Bronchial epithelial cell (primary cell): Measurements from ENCODE around the gene HES4. TPM values are rescaled to one million over a fixed set of nuclear protein-coding genes. Genes with fewer than 3 reads are reported as not detected.

ENCODE experiments used
- DNase-seq: peaks from one replicate; pipeline ENCODE4 v3.0.0-alpha.2; 2010; ENCODE audit warnings: low read depth
- FAIRE-seq: peaks from 2 replicates; lab custom pipeline; 2011; peaks lifted over from hg19 to GRCh38; lab: Jason Lieb, UNC
- H3K27me3 ChIP-seq: 2 replicates; pipeline ENCODE4 v1.5.1; 2011; ENCODE audit warnings: low read length; ENCODE audit not compliant: control insufficient read depth, insufficient read depth
- H3K36me3 ChIP-seq: 2 replicates; pipeline ENCODE4 v1.5.1; 2011; ENCODE audit warnings: low read length; ENCODE audit not compliant: control insufficient read depth, insufficient read depth
- H3K4me3 ChIP-seq: 2 replicates; pipeline ENCODE4 v1.5.1; 2011; ENCODE audit warnings: mild to moderate bottlenecking, low read depth, low read length, control low read depth
- CTCF ChIP-seq: IDR thresholded peaks from 2 replicates; pipeline ENCODE4 v1.5.1; 2011; ENCODE audit warnings: mild to moderate bottlenecking, moderate library complexity, low read length, control low read depth, inconsistent platforms; ENCODE audit not compliant: insufficient read depth, severe bottlenecking
- total RNA-seq: library from RNA; depleted of rRNA; stranded (reverse); fragments of >200 nt; gene quantifications from 2 replicates; pipeline ENCODE4 v1.2.1, GENCODE V29; 2014

Gene HES4
- total RNA-seq, 1 donor from 2014 or later, result 42.6 TPM

- FAIRE-seq (no peak), DNase-seq (no peak)
- H3K4me3 ChIP-seq, result no peak overlapping the region
- H3K36me3 ChIP-seq, result peaks cover 37% of the 10 kb centered on the region
- H3K27me3 ChIP-seq, result no peaks in the 10 kb centered on the region
- no peak for TF ChIP-seq CTCF
Measured at GRCh38 chr1:956636-957035, 43.3 kb downstream of the HES4 start.

- peaks cover 47% of the 10 kb centered on the region for H3K36me3 ChIP-seq
Measured at GRCh38 chr1:955474-955873, 44.4 kb downstream of the HES4 start.

GRCh38 chr1:954927-955326, 45.0 kb downstream of the HES4 start:
- H3K4me3 ChIP-seq, result no peak overlapping the region
- no peak for TF ChIP-seq CTCF
- peaks cover 52% of the 10 kb centered on the region for H3K36me3 ChIP-seq
- H3K27me3 ChIP-seq, result no peaks in the 10 kb centered on the region
- DNase-seq, result no peak
- FAIRE-seq, result no peak

More at GRCh38 chr1:955474-955873, 44.4 kb downstream of the HES4 start:
- no peak for TF ChIP-seq CTCF
- Histone ChIP-seq H3K27me3 (no peaks in the 10 kb centered on the region), H3K4me3 (no peak overlapping the region)
- FAIRE-seq, result no peak
- DNase-seq, result no peak

- Histone ChIP-seq H3K27me3 (no peaks in the 10 kb centered on the region), H3K36me3 (peaks cover 62% of the 10 kb centered on the region), H3K4me3 (no peak overlapping the region)
- FAIRE-seq (no peak), DNase-seq (no peak)
- TF ChIP-seq CTCF, result no peak
Measured at GRCh38 chr1:953524-954320, 46.2 kb downstream of the HES4 start.

GRCh38 chr1:952603-953002, 47.3 kb downstream of the HES4 start:
- no peak overlapping the region for H3K4me3 ChIP-seq
- no peak for DNase-seq
- no peak for FAIRE-seq
- H3K27me3 ChIP-seq, result no peaks in the 10 kb centered on the region
- peaks cover 70% of the 10 kb centered on the region for H3K36me3 ChIP-seq
- TF ChIP-seq CTCF, result no peak
